Upper lobe of right lung (tissue), 1 donor: Measurements from ENCODE around the gene TAF9B. TPM values are rescaled to one million over a fixed set of nuclear protein-coding genes. Genes with fewer than 3 reads are reported as not detected.
"Not testable (repeated sequence)": the region's sequence is repeated elsewhere in the genome, so short reads cannot be mapped to it uniquely, and the experiment has no call there.

Source experiments
- ATAC-seq: fragments of 200-7000 bp; cut with Tn5 transposase; one replicate; pipeline ENCODE4 v1.9.1; 2020; ENCODE audit warnings: mild to moderate bottlenecking, moderate library complexity
- DNase-seq: peaks from one replicate; pipeline ENCODE4 v3.0.0-alpha.2; 2020
- H3K27ac ChIP-seq: fragments of 200-600 bp; one replicate; pipeline ENCODE4 v1.8.0; 2022
- H3K27me3 ChIP-seq: fragments of 200-600 bp; one replicate; pipeline ENCODE4 v1.8.0; 2022; ENCODE audit warnings: mild to moderate bottlenecking
- H3K36me3 ChIP-seq: fragments of 200-600 bp; one replicate; pipeline ENCODE4 v1.8.0; 2022
- H3K4me1 ChIP-seq: fragments of 200-600 bp; one replicate; pipeline ENCODE4 v1.8.0; 2022
- H3K4me3 ChIP-seq: fragments of 200-600 bp; one replicate; pipeline ENCODE4 v1.8.0; 2022; ENCODE audit warnings: mild to moderate bottlenecking
- H3K9me3 ChIP-seq: fragments of 200-600 bp; one replicate; pipeline ENCODE4 v1.8.0; 2022
- CTCF ChIP-seq: fragments of 200-600 bp; IDR thresholded peaks from one replicate; pipeline ENCODE4 v1.8.0; 2022; ENCODE audit warnings: antibody characterized with exemption
- intact Hi-C: fragments of 100-400 bp; cut with DNase I; formaldehyde crosslinking; loops from one replicate; pipeline ENCODE4 v1.11.0; 2022
- total RNA-seq: library from RNA; stranded (reverse); fragmentation: NEBNext Ultra II Directional; extraction: Animal tissue kit (Norgen Biotek cat#: 25700); gene quantifications from one replicate; pipeline ENCODE4 v1.2.1, GENCODE V29; 2021
- donor health status: DM: no; HTN: yes; CAD: no; lungs with severe emphysema.

TAF9B gene
- total RNA-seq, 1 donor from 2014 or later: 12.9 TPM

- H3K36me3 ChIP-seq: peaks cover 45% of the 10 kb centered on the region
These were observed 9.7 kb downstream of the TAF9B start for GRCh38 chrX:78129714-78130113.

DNA sequence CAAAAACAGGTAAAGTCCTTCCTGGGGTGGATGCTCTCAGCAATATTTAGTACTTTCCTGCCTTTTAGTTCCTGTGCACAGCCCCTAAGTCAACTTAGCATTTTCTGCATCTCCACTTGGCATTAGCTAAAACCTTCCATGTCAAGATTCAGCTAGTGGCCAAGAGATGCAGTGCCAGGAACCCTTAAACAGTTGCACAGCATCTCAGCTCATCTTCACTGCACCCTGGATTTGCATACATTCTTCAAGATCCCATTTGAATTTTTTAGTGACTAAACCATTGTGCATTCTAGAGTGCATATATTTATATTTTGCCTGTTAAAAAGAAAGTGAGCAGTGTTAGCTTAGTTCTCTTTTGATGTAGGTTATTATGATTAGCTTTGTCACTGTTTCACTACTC is 13.7 kb downstream of the TAF9B start:
- DNase-seq, H3K9me3 ChIP-seq, H3K4me1 ChIP-seq, H3K4me3 ChIP-seq, H3K27ac ChIP-seq, H3K27me3 ChIP-seq, intact Hi-C loops, ATAC-seq: not testable (repeated sequence)
- H3K36me3 ChIP-seq: peaks cover 66% of the 10 kb centered on the region

More at GRCh38 chrX:78129714-78130113, 9.7 kb downstream of the TAF9B start:
- H3K4me3 ChIP-seq: no peak overlapping the region
- H3K27ac ChIP-seq: no peak overlapping the region
- no peaks in the 10 kb centered on the region for H3K9me3 ChIP-seq
- intact Hi-C loops: no loop called here
- no peak for ATAC-seq
- no peaks in the 10 kb centered on the region for H3K27me3 ChIP-seq
- no peak for DNase-seq
- no peak for TF ChIP-seq CTCF
- no peaks in the 10 kb centered on the region for H3K4me1 ChIP-seq

DNA sequence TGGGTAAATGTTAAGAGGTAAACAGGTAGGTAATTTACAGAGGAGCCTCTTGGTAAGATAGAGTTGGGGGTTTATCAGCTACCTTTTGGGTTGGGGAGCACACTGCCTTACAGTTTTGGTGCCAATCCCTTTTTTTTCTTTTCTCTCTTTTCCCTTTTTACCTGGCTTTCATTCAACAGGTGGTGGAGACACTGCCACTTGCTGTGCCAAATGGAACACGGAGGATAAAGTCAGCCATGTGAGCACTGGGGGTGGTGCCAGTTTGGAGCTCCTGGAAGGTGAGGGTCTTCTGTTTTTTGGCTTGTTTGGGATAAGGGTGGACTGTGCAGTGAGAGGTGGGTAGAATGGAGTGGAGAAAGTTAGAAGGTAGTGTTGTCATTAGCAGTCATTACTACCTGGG is 14.3 kb downstream of the TAF9B start:
- Histone ChIP-seq H3K9me3 (no peaks in the 10 kb centered on the region), H3K36me3 (peaks cover 65% of the 10 kb centered on the region), H3K4me3 (no peak overlapping the region), H3K27me3 (no peaks in the 10 kb centered on the region), H3K27ac (no peak overlapping the region), H3K4me1 (no peaks in the 10 kb centered on the region)
- TF ChIP-seq CTCF: no peak
- no peak for DNase-seq
- no peak for ATAC-seq
- intact Hi-C loops: no loop called here

GRCh38 chrX:78124307-78124706 is 15.1 kb downstream of the TAF9B start:
- no peak overlapping the region for H3K4me3 ChIP-seq
- DNase-seq (no peak), ATAC-seq (no peak)
- H3K9me3 ChIP-seq: no peaks in the 10 kb centered on the region
- H3K36me3 ChIP-seq: peaks cover 65% of the 10 kb centered on the region
- no peaks in the 10 kb centered on the region for H3K27me3 ChIP-seq
- H3K4me1 ChIP-seq: no peaks in the 10 kb centered on the region
- no peak overlapping the region for H3K27ac ChIP-seq
- no peak for TF ChIP-seq CTCF
- intact Hi-C loops: no loop called here

DNA sequence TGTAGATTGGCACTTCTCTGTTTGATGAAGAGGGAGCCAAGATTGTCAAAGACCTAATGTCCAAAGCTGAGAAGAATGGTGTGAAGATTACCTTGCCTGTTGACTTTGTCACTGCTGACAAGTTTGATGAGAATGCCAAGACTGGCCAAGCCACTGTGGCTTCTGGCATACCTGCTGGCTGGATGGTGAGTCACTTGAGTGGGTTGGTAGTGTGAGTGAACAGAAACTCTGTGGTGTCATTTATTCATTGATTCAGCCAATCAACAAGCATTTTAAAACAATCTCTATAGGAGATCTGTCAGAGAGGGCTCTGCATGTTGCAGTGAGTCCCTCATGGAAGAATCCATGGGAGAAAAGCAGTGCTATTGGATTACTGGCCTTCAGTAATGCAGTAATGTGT is 16.3 kb downstream of the TAF9B start:
- H3K4me1 ChIP-seq: no peaks in the 10 kb centered on the region
- TF ChIP-seq CTCF: no peak
- DNase-seq (no peak), ATAC-seq (no peak)
- H3K27ac ChIP-seq: no peak overlapping the region
- intact Hi-C loops: no loop called here
- H3K4me3 ChIP-seq: no peak overlapping the region
- H3K27me3 ChIP-seq: no peaks in the 10 kb centered on the region
- no peaks in the 10 kb centered on the region for H3K9me3 ChIP-seq
- peaks cover 72% of the 10 kb centered on the region for H3K36me3 ChIP-seq

- peak; percentile 11 for TF ChIP-seq CTCF
- Histone ChIP-seq H3K27me3 (no peaks in the 10 kb centered on the region), H3K9me3 (no peaks in the 10 kb centered on the region), H3K4me3 (no peak overlapping the region), H3K27ac (no peak overlapping the region), H3K4me1 (no peaks in the 10 kb centered on the region), H3K36me3 (peaks cover 80% of the 10 kb centered on the region)
- intact Hi-C loops: no loop called here
- ATAC-seq (no peak), DNase-seq (no peak)
These were observed 19.8 kb downstream of the TAF9B start for GRCh38 chrX:78119521-78120227.
